ENCODE data around the gene AKAP6.

AKAP6 gene

GRCh38 chr14:32603992-32604565 lies 275.0 kb downstream of the AKAP6 start:
- DNase-seq (ENCODE audit: low spot score): peak; percentile 6
- TF ChIP-seq, protein P1, sequence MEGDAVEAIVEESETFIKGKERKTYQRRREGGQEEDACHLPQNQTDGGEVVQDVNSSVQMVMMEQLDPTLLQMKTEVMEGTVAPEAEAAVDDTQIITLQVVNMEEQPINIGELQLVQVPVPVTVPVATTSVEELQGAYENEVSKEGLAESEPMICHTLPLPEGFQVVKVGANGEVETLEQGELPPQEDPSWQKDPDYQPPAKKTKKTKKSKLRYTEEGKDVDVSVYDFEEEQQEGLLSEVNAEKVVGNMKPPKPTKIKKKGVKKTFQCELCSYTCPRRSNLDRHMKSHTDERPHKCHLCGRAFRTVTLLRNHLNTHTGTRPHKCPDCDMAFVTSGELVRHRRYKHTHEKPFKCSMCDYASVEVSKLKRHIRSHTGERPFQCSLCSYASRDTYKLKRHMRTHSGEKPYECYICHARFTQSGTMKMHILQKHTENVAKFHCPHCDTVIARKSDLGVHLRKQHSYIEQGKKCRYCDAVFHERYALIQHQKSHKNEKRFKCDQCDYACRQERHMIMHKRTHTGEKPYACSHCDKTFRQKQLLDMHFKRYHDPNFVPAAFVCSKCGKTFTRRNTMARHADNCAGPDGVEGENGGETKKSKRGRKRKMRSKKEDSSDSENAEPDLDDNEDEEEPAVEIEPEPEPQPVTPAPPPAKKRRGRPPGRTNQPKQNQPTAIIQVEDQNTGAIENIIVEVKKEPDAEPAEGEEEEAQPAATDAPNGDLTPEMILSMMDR (IDR thresholded peaks at IDR 0.05; ENCODE audit: borderline replicate concordance, control extremely low read depth, extremely low read depth, insufficient read depth, missing control alignments): no peak
- in situ Hi-C loops (cut with MboI; ENCODE audit: low sequenced_read_pairs, unreplicated experiment): no loop called here

- in situ Hi-C loops (cut with MboI; ENCODE audit: low sequenced_read_pairs, unreplicated experiment): no loop called here
- no peak for DNase-seq (ENCODE audit: low spot score)
- TF ChIP-seq, protein P1 (IDR thresholded peaks at IDR 0.05; ENCODE audit: borderline replicate concordance, control extremely low read depth, extremely low read depth, insufficient read depth, missing control alignments): no peak
Measured at GRCh38 chr14:32606301-32606700, 277.2 kb downstream of the AKAP6 start.

- TF ChIP-seq, protein P1 (IDR thresholded peaks at IDR 0.05; ENCODE audit: borderline replicate concordance, control extremely low read depth, extremely low read depth, insufficient read depth, missing control alignments): no peak
- DNase-seq (ENCODE audit: low spot score): no peak
- in situ Hi-C loops (cut with MboI; ENCODE audit: low sequenced_read_pairs, unreplicated experiment): no loop called here
Measured at GRCh38 chr14:32607399-32607798, 278.3 kb downstream of the AKAP6 start.

DNA sequence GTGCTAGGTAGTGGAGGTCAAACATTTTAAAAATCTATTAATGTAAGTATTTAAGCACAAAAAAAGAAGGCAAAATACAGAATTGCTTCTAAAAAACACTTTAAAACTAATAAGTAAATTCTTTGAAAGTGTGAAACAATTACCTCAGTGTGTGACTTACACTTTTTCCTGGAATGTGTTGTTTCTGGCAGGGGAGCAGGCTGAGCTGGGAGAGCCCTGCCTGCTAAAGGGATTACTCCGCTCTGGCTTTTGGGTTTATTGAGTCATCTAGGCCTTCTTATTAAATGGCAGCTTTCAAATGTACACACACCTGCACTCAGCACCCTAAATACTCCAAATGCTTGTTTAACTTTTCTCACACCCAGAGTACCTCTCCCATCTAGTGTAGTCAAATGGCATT lies 279.8 kb downstream of the AKAP6 start:
- in situ Hi-C loops (cut with MboI; ENCODE audit: low sequenced_read_pairs, unreplicated experiment): no loop called here
- TF ChIP-seq, protein P1 (IDR thresholded peaks at IDR 0.05; ENCODE audit: borderline replicate concordance, control extremely low read depth, extremely low read depth, insufficient read depth, missing control alignments): no peak
- DNase-seq (ENCODE audit: low spot score): no peak

GRCh38 chr14:32609388-32609787 lies 280.3 kb downstream of the AKAP6 start:
- no peak for DNase-seq (ENCODE audit: low spot score)
- in situ Hi-C loops (cut with MboI; ENCODE audit: low sequenced_read_pairs, unreplicated experiment): no loop called here
- TF ChIP-seq, protein P1 (IDR thresholded peaks at IDR 0.05; ENCODE audit: borderline replicate concordance, control extremely low read depth, extremely low read depth, insufficient read depth, missing control alignments): no peak

- no peak for DNase-seq (ENCODE audit: low spot score)
- in situ Hi-C loops (cut with MboI; ENCODE audit: low sequenced_read_pairs, unreplicated experiment): no loop called here
Measured at GRCh38 chr14:32611752-32612151, 282.7 kb downstream of the AKAP6 start.

More at GRCh38 chr14:32611752-32612151, 282.7 kb downstream of the AKAP6 start:
- TF ChIP-seq, protein P1 (IDR thresholded peaks at IDR 0.05; ENCODE audit: borderline replicate concordance, control extremely low read depth, extremely low read depth, insufficient read depth, missing control alignments): no peak

Measured in GM13976 (cell line).